OCI-LY1 (cell line): ENCODE measurements around the gene CYB5RL.
"Not testable (repeated sequence)": the region's sequence is repeated elsewhere in the genome, so short reads cannot be mapped to it uniquely, and the experiment has no call there.

ENCODE experiments used
- H2AFZ ChIP-seq: fragments of 200-600 bp; sonication (generic), shearing (Covaris generic); 2 replicates; pipeline ENCODE4 v1.6.0; 2014; ENCODE audit warnings: antibody characterized with exemption, mild to moderate bottlenecking, low read length
- H3F3A ChIP-seq: fragments of 200-600 bp; sonication (generic), shearing (Covaris generic); 2 replicates; pipeline ENCODE4 v1.6.0; 2014; ENCODE audit warnings: mild to moderate bottlenecking, antibody characterized with exemption, low read length, moderate library complexity; ENCODE audit not compliant: insufficient read depth
- H3K27ac ChIP-seq: fragments of 200-600 bp; sonication (generic); 2 replicates; pipeline ENCODE4 v1.5.1; 2014; ENCODE audit warnings: low read length, mixed run types, mild to moderate bottlenecking, low read depth; ENCODE audit not compliant: poor library complexity, severe bottlenecking
- H3K27me3 ChIP-seq: fragments of 200-600 bp; sonication (generic); 2 replicates; pipeline ENCODE4 v1.6.0; 2014; ENCODE audit warnings: antibody characterized with exemption, mild to moderate bottlenecking, low read length, moderate library complexity; ENCODE audit not compliant: insufficient read depth
- H3K36me3 ChIP-seq: fragments of 200-600 bp; sonication (generic); 2 replicates; pipeline ENCODE4 v1.6.1; 2014; ENCODE audit warnings: mild to moderate bottlenecking, antibody characterized with exemption, low read length, moderate library complexity, mixed read lengths; ENCODE audit not compliant: insufficient read depth
- H3K4me1 ChIP-seq: fragments of 200-600 bp; sonication (generic); 2 replicates; pipeline ENCODE4 v1.5.1; 2014; ENCODE audit warnings: mild to moderate bottlenecking, low read length, moderate library complexity; ENCODE audit not compliant: insufficient read depth, severe bottlenecking
- H3K4me2 ChIP-seq: fragments of 200-600 bp; sonication (generic), shearing (Covaris generic); 2 replicates; pipeline ENCODE4 v1.6.1; 2014; ENCODE audit warnings: low read length
- H3K4me3 ChIP-seq: fragments of 200-600 bp; sonication (generic); 2 replicates; pipeline ENCODE4 v1.5.1; 2014; ENCODE audit warnings: low read length, low read depth, mild to moderate bottlenecking, mixed read lengths; ENCODE audit not compliant: poor library complexity, severe bottlenecking
- H3K79me2 ChIP-seq: fragments of 200-600 bp; shearing (Covaris generic); 2 replicates; pipeline ENCODE4 v1.6.1; 2016; ENCODE audit warnings: mixed run types, low read length, mixed read lengths; ENCODE audit not compliant: insufficient read depth
- H3K9ac ChIP-seq: fragments of 200-600 bp; sonication (generic), shearing (Covaris generic); 2 replicates; pipeline ENCODE4 v1.6.1; 2014; ENCODE audit warnings: mild to moderate bottlenecking, low read length, mixed read lengths
- H3K9me2 ChIP-seq: fragments of 200-600 bp; sonication (generic), shearing (Covaris generic); 2 replicates; pipeline ENCODE4 v1.6.1; 2014; ENCODE audit warnings: low read depth, mild to moderate bottlenecking, low read length, mixed read lengths
- H3K9me3 ChIP-seq: fragments of 200-600 bp; shearing (Covaris generic); 2 replicates; pipeline ENCODE4 v1.6.1; 2014; ENCODE audit warnings: low read length, mixed read lengths
- H4K20me1 ChIP-seq: fragments of 200-600 bp; sonication (generic), shearing (Covaris generic); 2 replicates; pipeline ENCODE4 v1.6.0; 2016; ENCODE audit warnings: mild to moderate bottlenecking, low read length; ENCODE audit not compliant: insufficient read depth
- EZH2 ChIP-seq: fragments of 200-600 bp; sonication (generic), shearing (Covaris generic); IDR thresholded peaks from 2 replicates; pipeline ENCODE4 v1.8.0; 2017; ENCODE audit warnings: borderline replicate concordance, mixed run types, mild to moderate bottlenecking, antibody characterized with exemption, low read length, moderate library complexity, mixed read lengths
- TF ChIP-seq, protein P1 (sequence below): fragments of 200-600 bp; sonication (generic), shearing (Covaris generic); IDR thresholded peaks from 2 replicates; pipeline ENCODE4 v1.5.1; 2017; ENCODE audit warnings: mild to moderate bottlenecking, antibody characterized with exemption, low read length, moderate library complexity, mixed read lengths

The CYB5RL gene

GRCh38 chr1:54169068-54169467 lies 30.8 kb downstream of the CYB5RL start:
- Histone ChIP-seq H3K9me2 (no peaks in the 10 kb centered on the region), H3K9me3 (no peaks in the 10 kb centered on the region), H3K36me3 (no peaks in the 10 kb centered on the region), H3F3A (no peaks in the 10 kb centered on the region), H3K9ac (no peak overlapping the region), H2AFZ (no peak overlapping the region), H3K4me3 (no peak overlapping the region), H3K4me1 (no peaks in the 10 kb centered on the region), H3K27me3 (no peaks in the 10 kb centered on the region), H4K20me1 (no peaks in the 10 kb centered on the region), H3K4me2 (no peak overlapping the region), H3K27ac (no peak overlapping the region), H3K79me2 (no peaks in the 10 kb centered on the region)
- no peak for TF ChIP-seq EZH2
- TF ChIP-seq, protein P1, sequence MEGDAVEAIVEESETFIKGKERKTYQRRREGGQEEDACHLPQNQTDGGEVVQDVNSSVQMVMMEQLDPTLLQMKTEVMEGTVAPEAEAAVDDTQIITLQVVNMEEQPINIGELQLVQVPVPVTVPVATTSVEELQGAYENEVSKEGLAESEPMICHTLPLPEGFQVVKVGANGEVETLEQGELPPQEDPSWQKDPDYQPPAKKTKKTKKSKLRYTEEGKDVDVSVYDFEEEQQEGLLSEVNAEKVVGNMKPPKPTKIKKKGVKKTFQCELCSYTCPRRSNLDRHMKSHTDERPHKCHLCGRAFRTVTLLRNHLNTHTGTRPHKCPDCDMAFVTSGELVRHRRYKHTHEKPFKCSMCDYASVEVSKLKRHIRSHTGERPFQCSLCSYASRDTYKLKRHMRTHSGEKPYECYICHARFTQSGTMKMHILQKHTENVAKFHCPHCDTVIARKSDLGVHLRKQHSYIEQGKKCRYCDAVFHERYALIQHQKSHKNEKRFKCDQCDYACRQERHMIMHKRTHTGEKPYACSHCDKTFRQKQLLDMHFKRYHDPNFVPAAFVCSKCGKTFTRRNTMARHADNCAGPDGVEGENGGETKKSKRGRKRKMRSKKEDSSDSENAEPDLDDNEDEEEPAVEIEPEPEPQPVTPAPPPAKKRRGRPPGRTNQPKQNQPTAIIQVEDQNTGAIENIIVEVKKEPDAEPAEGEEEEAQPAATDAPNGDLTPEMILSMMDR, result no peak

GRCh38 chr1:54168206-54168965 lies 31.4 kb downstream of the CYB5RL start:
- Histone ChIP-seq H3K79me2 (no peaks in the 10 kb centered on the region), H3K27me3 (no peaks in the 10 kb centered on the region), H3K4me2 (no peak overlapping the region), H3K4me1 (no peaks in the 10 kb centered on the region), H3K4me3 (no peak overlapping the region), H4K20me1 (no peaks in the 10 kb centered on the region), H3K9ac (no peak overlapping the region), H3F3A (no peaks in the 10 kb centered on the region), H3K36me3 (no peaks in the 10 kb centered on the region), H2AFZ (no peak overlapping the region), H3K9me2 (no peaks in the 10 kb centered on the region), H3K27ac (no peak overlapping the region), H3K9me3 (no peaks in the 10 kb centered on the region)
- TF ChIP-seq EZH2, result no peak
- TF ChIP-seq, protein P1, result no peak

- H3K4me1 ChIP-seq, result no peaks in the 10 kb centered on the region
- no peaks in the 10 kb centered on the region for H3K36me3 ChIP-seq
- H3K9me3 ChIP-seq, result no peaks in the 10 kb centered on the region
- no peak overlapping the region for H3K4me2 ChIP-seq
- H2AFZ ChIP-seq, result no peak overlapping the region
- H3K9me2 ChIP-seq, result no peaks in the 10 kb centered on the region
- H3F3A ChIP-seq, result no peaks in the 10 kb centered on the region
- no peaks in the 10 kb centered on the region for H3K79me2 ChIP-seq
- H3K27me3 ChIP-seq, result no peaks in the 10 kb centered on the region
- TF ChIP-seq, protein P1, result no peak
- TF ChIP-seq EZH2, result no peak
- no peaks in the 10 kb centered on the region for H4K20me1 ChIP-seq
- no peak overlapping the region for H3K4me3 ChIP-seq
- H3K9ac ChIP-seq, result no peak overlapping the region
- no peak overlapping the region for H3K27ac ChIP-seq
These were observed 32.2 kb downstream of the CYB5RL start for GRCh38 chr1:54167422-54168139.

- not testable (repeated sequence) for H3K27ac ChIP-seq, H3K27me3 ChIP-seq, H3K4me3 ChIP-seq, H3K4me2 ChIP-seq, H2AFZ ChIP-seq, H3F3A ChIP-seq, H3K4me1 ChIP-seq, H4K20me1 ChIP-seq, H3K9me2 ChIP-seq, H3K9me3 ChIP-seq, H3K79me2 ChIP-seq, H3K9ac ChIP-seq, H3K36me3 ChIP-seq
These were observed 33.5 kb downstream of the CYB5RL start for GRCh38 chr1:54166357-54166756.
